ENCODE measurements around the gene HLX. TPM values are rescaled to one million over a fixed set of nuclear protein-coding genes. Genes with fewer than 3 reads are reported as not detected.

The HLX gene
- polyA plus RNA-seq, 1 donor from 2014 or later, result 10.6 TPM

DNA sequence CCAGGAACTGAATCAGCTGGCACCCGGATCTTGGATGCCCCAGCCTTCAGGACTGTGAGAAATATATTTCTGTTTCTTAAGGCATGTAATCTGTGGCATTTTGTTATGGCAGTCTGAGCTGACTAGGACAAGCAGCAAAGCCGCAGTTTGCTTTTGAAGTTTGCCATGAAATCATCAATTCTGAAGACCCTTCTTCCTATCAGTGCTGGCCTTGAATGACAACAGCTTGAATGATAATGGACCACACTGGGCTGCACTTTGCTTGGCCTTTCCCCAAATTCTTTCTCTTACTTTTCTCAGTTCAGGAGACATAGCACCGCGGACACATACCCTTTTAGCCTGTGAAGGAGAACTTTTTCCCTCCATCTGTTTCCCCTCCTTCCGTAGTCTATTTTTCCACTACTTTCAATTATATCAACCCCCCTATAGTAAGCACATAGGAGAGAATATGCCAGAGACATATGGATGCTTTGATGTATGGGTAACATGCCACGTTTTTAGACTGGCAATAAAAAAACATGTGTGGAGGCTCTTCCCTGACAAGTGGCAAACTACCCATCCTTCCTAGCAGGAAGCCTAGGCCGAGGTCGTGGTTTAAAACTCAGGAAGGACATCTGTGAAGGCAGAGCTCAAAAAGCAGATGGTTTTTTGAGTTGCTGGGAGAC is 42.9 kb downstream of the HLX start:
- H3K9me3 Mint-ChIP-seq, result peaks cover 0 to 6% (median 2%) of the 10 kb centered on the region in 3 donors
- H3K27ac Mint-ChIP-seq, result no peak overlapping the region
- H3K36me3 Mint-ChIP-seq, result no peaks in the 10 kb centered on the region
- no peak overlapping the region for H3K4me3 Mint-ChIP-seq
- H3K27me3 Mint-ChIP-seq, result peaks cover 3% of the 10 kb centered on the region
- peaks cover 0 to 4% (median 0%) of the 10 kb centered on the region in 3 donors for H3K4me1 Mint-ChIP-seq

- Mint-ChIP-seq H3K4me1 (peaks cover 0 to 4% (median 0%) of the 10 kb centered on the region in 3 donors), H3K9me3 (peaks cover 0 to 6% (median 2%) of the 10 kb centered on the region in 3 donors), H3K27me3 (peaks cover 8% of the 10 kb centered on the region), H3K27ac (no peak overlapping the region), H3K4me3 (no peak overlapping the region), H3K36me3 (no peaks in the 10 kb centered on the region)
These were observed 43.7 kb downstream of the HLX start for GRCh38 chr1:220922951-220923350.

- Mint-ChIP-seq H3K36me3 (no peaks in the 10 kb centered on the region), H3K4me1 (peaks cover 0 to 4% (median 2%) of the 10 kb centered on the region in 3 donors), H3K27me3 (peaks cover 11% of the 10 kb centered on the region), H3K9me3 (peaks cover 0 to 6% (median 2%) of the 10 kb centered on the region in 3 donors), H3K4me3 (no peak overlapping the region), H3K27ac (no peak overlapping the region)
These were observed 45.2 kb downstream of the HLX start for GRCh38 chr1:220924331-220924970.

- no peak overlapping the region for H3K27ac Mint-ChIP-seq
- H3K9me3 Mint-ChIP-seq, result peaks cover 0 to 6% (median 2%) of the 10 kb centered on the region in 3 donors
- peaks cover 0 to 4% (median 2%) of the 10 kb centered on the region in 3 donors for H3K4me1 Mint-ChIP-seq
- H3K36me3 Mint-ChIP-seq, result peaks cover under 1% of the 10 kb centered on the region
- H3K4me3 Mint-ChIP-seq, result no peak overlapping the region
- peaks cover 11% of the 10 kb centered on the region for H3K27me3 Mint-ChIP-seq
These were observed 46.5 kb downstream of the HLX start for GRCh38 chr1:220925707-220926106.

DNA sequence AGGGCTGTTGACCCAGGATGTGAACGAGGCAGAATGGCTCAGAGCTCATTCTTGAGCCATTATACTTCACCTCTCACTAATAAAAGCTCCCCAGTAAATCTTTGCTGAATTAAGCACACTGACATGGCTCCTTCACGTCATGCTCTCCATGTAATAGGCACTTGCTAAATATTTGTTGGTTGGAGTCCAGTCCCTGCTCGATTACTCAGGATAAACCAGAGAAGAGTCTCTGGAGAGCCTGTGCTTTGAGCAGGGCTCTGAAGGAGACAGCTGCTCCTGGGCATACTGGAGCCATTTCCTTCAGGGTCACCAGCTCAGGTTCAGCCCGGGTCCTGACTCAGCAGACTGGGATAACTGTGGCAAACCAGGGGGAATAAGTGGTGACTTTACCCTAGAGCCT is 46.9 kb downstream of the HLX start:
- peaks cover 2% of the 10 kb centered on the region for H3K36me3 Mint-ChIP-seq
- peaks cover 0 to 6% (median 2%) of the 10 kb centered on the region in 3 donors for H3K9me3 Mint-ChIP-seq
- H3K27me3 Mint-ChIP-seq, result peaks cover 11% of the 10 kb centered on the region
- peaks cover 0 to 4% (median 2%) of the 10 kb centered on the region in 3 donors for H3K4me1 Mint-ChIP-seq
- H3K27ac Mint-ChIP-seq, result no peak overlapping the region
- no peak overlapping the region for H3K4me3 Mint-ChIP-seq

GRCh38 chr1:220927442-220927841 is 48.2 kb downstream of the HLX start:
- H3K9me3 Mint-ChIP-seq, result peaks cover 0 to 6% (median 2%) of the 10 kb centered on the region in 3 donors
- H3K27ac Mint-ChIP-seq, result no peak overlapping the region
- H3K36me3 Mint-ChIP-seq, result peaks cover 2% of the 10 kb centered on the region
- no peak overlapping the region for H3K4me3 Mint-ChIP-seq
- H3K27me3 Mint-ChIP-seq, result peaks cover 11% of the 10 kb centered on the region
- H3K4me1 Mint-ChIP-seq, result peaks cover 0 to 2% (median 0%) of the 10 kb centered on the region in 3 donors

GRCh38 chr1:220928320-220928719 is 49.1 kb downstream of the HLX start:
- no peak overlapping the region for H3K4me3 Mint-ChIP-seq
- peaks cover 0 to 2% (median 0%) of the 10 kb centered on the region in 3 donors for H3K4me1 Mint-ChIP-seq
- H3K27me3 Mint-ChIP-seq, result peaks cover 11% of the 10 kb centered on the region
- no peak overlapping the region for H3K27ac Mint-ChIP-seq
- H3K36me3 Mint-ChIP-seq, result peaks cover 2% of the 10 kb centered on the region
- H3K9me3 Mint-ChIP-seq, result peaks cover 0 to 6% (median 2%) of the 10 kb centered on the region in 3 donors

DNA sequence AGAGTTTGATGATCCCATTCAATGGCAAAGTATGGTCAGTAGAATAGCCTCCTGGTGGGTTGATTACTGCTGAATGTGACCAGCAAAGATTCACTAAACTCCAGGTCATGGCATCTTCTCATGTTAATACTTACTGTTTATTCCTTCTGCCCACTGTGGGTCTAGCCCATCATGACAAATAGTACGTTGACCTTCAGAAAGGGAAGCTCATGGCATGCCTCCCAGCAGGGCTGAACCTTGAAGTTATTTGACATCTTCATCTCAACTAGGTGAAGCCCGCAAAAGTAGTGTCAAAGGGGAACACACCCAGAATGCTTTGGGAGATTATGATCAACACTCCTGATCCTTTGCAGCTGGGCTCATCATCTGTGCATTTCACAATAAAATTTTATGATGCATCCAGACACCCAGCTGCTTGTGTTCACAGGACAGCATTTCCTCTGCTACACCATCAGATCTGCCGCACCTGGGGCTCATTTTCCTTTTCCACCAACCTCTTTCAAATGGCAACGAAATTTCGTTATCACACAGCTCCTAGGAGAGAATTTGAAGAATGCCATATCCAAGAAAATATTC is 49.6 kb downstream of the HLX start:
- Mint-ChIP-seq H3K4me1 (peaks cover 0 to 2% (median 0%) of the 10 kb centered on the region in 3 donors), H3K36me3 (peaks cover 2% of the 10 kb centered on the region), H3K4me3 (no peak overlapping the region), H3K27ac (no peak overlapping the region), H3K27me3 (peaks cover 11% of the 10 kb centered on the region), H3K9me3 (peaks cover 0 to 2% (median 2%) of the 10 kb centered on the region in 3 donors)

- Mint-ChIP-seq H3K27ac (no peak overlapping the region), H3K9me3 (peaks cover 0 to under 1% (median 0%) of the 10 kb centered on the region in 3 donors), H3K36me3 (peaks cover 2% of the 10 kb centered on the region), H3K4me1 (peaks cover 0 to 2% (median 0%) of the 10 kb centered on the region in 3 donors), H3K27me3 (peaks cover 8% of the 10 kb centered on the region), H3K4me3 (no peak overlapping the region)
These were observed 50.1 kb downstream of the HLX start for GRCh38 chr1:220929304-220929703.

Other genes with a start within 250 kb of the HLX start
- 13.7 TPM for gene C1orf115, start 189.1 kb upstream of the HLX start, polyA plus RNA-seq
- gene MTARC2, start 131.1 kb upstream of the HLX start, polyA plus RNA-seq, result 11.4 TPM
- gene MTARC1, start 92.5 kb upstream of the HLX start, polyA plus RNA-seq, result 1.6 TPM

All from IgD-negative memory B cell (primary cell).